Neural cell (in vitro differentiated cells): ENCODE results near the gene OR10P1.

Source experiments
- CTCF ChIP-seq: fragments of 450-650 bp; IDR thresholded peaks from 2 replicates; pipeline ENCODE4 v1.5.1; 2014; ENCODE audit warnings: antibody characterized with exemption, mild to moderate bottlenecking, moderate library complexity; ENCODE audit not compliant: poor library complexity, severe bottlenecking
- EP300 ChIP-seq: fragments of 450-650 bp; conservative IDR thresholded peaks from 2 replicates; pipeline ENCODE4 v1.6.1; 2014; ENCODE audit warnings: antibody characterized with exemption, mild to moderate bottlenecking, moderate library complexity; ENCODE audit not compliant: poor library complexity, severe bottlenecking
- EZH2 ChIP-seq: fragments of 200-600, 300-800 bp; shearing (Covaris generic), sonication (generic); IDR thresholded peaks from 2 replicates; pipeline ENCODE4 v1.6.1; 2014; ENCODE audit warnings: antibody characterized with exemption, low read length, borderline replicate concordance, mild to moderate bottlenecking; ENCODE audit not compliant: insufficient read depth, poor library complexity, severe bottlenecking
- POLR2AphosphoS5 ChIP-seq: IDR thresholded peaks from 2 replicates; pipeline ENCODE4 v1.6.1; 2012
- RAD21 ChIP-seq: fragments of 450-650 bp; conservative IDR thresholded peaks from 2 replicates; pipeline ENCODE4 v1.6.1; 2014; ENCODE audit warnings: antibody characterized with exemption, mild to moderate bottlenecking, moderate library complexity
- REST ChIP-seq: IDR thresholded peaks from 2 replicates; pipeline ENCODE4 v1.6.1; 2012; ENCODE audit warnings: borderline replicate concordance
- TAF1 ChIP-seq: IDR thresholded peaks from 2 replicates; pipeline ENCODE4 v1.6.1; 2012; ENCODE audit warnings: low read depth

GRCh38 chr12:55657212-55657611, 20.5 kb downstream of the OR10P1 start:
- TF ChIP-seq CTCF (no peak), EP300 (no peak), TAF1 (no peak), REST (no peak), POLR2AphosphoS5 (no peak), EZH2 (no peak), RAD21 (no peak)
